ENCODE data around the gene CALN1. TPM values are rescaled to one million over a fixed set of nuclear protein-coding genes. Genes with fewer than 3 reads are reported as not detected.

Gene CALN1
- total and polyA plus RNA-seq, 2 of the 8 experiments (the other 6 are each of a cell fraction or from before 2014, with no cell fraction given) = 6.4 to 15.2 TPM

GRCh38 chr7:71988201-71988600 is 423.9 kb downstream of the CALN1 start (continued):
- TF ChIP-seq CHD7 (IDR thresholded peaks at IDR 0.05; ENCODE audit: insufficient replicate concordance, low read length) (no peak), KDM5A (IDR thresholded peaks at IDR 0.05; ENCODE audit: low read length) (no peak), ZNF274 (IDR thresholded peaks at IDR 0.05; ENCODE audit: borderline replicate concordance, extremely low read depth, low read length) (no peak), SIRT6 (IDR thresholded peaks at IDR 0.05; ENCODE audit: low read length) (no peak), FOSL1 (IDR thresholded peaks at IDR 0.05; ENCODE audit: insufficient read depth, low read depth, low read length) (no peak), RNF2 (IDR thresholded peaks at IDR 0.05; ENCODE audit: borderline replicate concordance, low read depth, low read length, missing control alignments, poor library complexity, severe bottlenecking) (no peak), ATF3 (IDR thresholded peaks at IDR 0.05; ENCODE audit: insufficient read depth, low read depth, low read length) (no peak), POU5F1 (IDR thresholded peaks at IDR 0.05; ENCODE audit: low read depth, low read length) (no peak), NRF1 (IDR thresholded peaks at IDR 0.05; ENCODE audit: low read depth, low read length) (no peak), MAFK (IDR thresholded peaks at IDR 0.05; ENCODE audit: low read depth, low read length) (no peak)

All from H1 (cell line).